GM08714 (cell line): ENCODE data around the gene EWSR1.

Experiments used
- H3K4me3 ChIP-seq: fragments of 200-500 bp; sonication (Bioruptor generic); 2 replicates; pipeline ENCODE4 v1.5.1; 2014; ENCODE audit warnings: mild to moderate bottlenecking, low read length, inconsistent platforms
- ZNF274 ChIP-seq: IDR thresholded peaks from 2 replicates; pipeline ENCODE4 v1.6.1; 2012; ENCODE audit warnings: mild to moderate bottlenecking, low read depth, low read length

Gene EWSR1

DNA sequence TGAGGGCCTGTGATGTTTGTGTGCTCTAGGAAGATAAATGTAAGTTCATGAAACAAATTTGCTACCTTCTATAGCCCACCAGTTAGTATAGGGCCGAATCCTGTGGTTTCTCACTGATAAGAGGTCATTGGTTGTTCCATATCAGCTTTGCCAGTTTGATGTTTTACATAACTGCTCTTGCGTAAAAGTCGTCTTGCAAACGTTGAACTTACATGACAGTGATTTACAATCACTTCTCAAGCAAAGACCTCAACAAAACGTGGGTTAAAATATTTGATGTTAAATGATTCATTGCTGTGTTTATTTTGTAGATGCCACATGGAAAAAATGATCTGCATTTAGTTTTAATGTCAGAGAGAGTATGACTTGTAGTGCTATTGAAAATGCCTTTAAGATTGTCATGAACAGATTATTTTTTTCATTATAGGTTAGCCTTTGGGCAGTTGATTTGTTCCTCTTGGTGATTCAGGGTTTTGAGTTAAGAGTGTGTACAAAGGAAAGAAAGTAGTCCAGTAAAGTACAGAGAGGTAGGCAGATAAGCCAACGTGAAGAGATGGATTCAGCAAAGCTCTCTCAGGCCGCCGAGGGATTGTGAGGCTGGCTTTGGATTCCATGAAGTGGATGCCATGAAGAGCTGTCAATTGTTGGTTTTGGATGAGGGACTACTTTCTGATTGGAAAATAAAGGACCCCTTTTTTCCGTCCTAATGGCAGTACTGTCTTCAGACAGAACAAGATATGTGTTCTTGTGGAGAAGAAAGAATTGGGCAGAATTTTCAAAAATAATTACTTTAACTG is 2.6 kb downstream of the EWSR1 start:
- TF ChIP-seq ZNF274: no peak
- peak overlapping the region; percentile 82 for H3K4me3 ChIP-seq

DNA sequence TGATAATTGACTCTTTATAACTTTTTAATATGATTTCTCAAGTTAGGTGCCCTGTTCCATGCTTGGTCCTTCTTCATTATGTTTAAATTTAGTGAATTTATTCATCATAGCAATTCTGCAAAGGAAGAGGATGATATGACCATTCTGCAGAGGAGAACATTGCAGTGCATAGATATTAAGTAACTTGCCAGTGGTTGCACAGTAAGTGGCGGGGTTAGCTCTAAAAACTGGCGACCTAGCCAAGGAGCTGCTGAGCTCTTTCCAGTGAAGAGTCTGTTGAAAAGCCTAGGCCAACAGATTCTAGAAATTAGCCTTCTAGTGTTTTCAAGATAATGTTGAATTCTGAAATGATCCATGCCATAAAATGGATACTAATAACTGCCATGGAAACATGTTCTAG is 4.6 kb downstream of the EWSR1 start:
- no peak for TF ChIP-seq ZNF274

DNA sequence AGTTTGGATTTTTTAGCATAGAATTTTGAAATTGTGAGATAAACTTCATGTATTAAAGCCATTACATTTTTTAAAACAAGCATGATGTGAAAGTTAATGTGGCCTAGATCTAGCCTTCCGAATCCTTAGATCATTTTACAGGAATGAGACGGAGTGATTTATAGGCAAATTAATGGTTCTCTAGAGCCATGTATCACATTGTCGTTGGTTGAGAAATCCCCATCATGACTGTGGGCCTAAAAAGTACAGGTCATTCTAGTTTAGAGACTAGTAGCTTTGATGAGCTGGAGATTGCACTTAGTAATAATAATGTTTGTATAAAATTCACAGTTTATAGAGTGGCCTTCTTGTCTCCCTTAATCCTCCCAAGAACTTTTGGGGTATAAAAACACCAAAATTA is 7.1 kb downstream of the EWSR1 start:
- no peak for TF ChIP-seq ZNF274
- no peak overlapping the region for H3K4me3 ChIP-seq

More for the DNA sequence above, 4.6 kb downstream of the EWSR1 start:
- no peak overlapping the region for H3K4me3 ChIP-seq

DNA sequence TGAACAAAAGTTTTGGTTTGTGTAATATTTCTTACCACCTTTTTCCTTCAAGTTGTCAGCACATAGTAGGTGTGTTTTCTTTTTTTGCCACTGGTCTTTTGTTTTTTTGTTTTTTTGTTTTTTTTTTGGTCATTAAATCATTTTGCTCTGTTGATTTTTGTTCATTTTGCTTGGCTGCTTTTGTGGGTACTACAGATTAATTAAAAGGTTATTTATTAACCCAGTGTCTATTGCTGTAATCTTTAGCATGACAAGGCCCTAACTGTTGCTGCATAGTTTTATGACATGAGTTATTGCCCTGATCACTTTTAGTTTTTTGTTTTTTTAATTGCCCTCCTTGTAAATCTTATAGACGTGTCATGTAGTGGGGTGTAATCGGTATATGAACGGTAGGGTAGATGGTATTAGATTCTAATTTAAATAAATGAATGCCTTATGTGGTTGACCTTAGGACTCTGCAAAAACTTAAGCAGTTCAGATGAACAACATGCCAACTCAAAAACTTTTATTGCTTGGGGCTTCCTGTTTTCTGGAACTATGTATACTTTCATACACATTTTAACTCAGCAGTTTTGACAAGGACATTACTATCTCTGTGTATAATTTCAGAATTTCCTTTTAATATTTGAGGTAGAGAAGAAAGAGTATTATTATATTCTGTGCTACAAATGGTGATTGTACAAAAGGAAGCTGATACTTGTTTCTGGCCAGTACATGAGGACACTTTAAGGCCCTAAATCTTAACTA is 7.9 kb downstream of the EWSR1 start:
- no peak overlapping the region for H3K4me3 ChIP-seq
- no peak for TF ChIP-seq ZNF274

DNA sequence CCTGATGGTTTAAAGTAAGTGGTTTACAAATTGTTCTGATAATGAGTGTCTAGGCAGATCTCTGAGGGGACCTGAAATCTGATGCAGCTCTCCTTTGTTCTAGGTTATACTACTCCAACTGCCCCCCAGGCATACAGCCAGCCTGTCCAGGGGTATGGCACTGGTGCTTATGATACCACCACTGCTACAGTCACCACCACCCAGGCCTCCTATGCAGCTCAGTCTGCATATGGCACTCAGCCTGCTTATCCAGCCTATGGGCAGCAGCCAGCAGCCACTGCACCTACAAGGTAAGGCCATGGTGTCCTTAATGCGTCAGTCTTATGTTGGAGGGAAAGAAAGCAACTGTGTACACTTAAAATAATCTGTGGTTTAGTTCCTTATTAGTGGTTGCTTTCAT is 9.9 kb downstream of the EWSR1 start:
- TF ChIP-seq ZNF274: no peak
- H3K4me3 ChIP-seq: no peak overlapping the region

DNA sequence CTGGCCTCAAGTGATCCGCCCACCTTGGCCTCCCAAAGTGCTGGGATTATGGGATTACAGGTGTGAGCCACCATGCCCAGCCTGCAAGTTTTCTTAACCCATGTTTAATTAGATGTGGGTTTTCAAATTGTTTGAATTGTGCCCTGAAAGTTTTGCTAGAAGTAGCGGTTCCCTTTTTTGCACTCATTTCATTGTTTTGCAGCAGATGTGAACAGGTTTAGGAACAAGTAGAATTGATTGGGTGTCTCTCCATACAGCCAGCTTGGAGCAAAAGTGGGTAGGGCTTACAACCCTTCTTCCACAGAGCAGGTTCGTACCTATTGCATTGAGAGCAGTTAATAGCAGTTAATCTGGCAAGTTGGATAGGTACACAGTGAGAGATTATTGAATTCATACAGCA is 16.1 kb downstream of the EWSR1 start:
- no peak overlapping the region for H3K4me3 ChIP-seq
- TF ChIP-seq ZNF274: no peak

DNA sequence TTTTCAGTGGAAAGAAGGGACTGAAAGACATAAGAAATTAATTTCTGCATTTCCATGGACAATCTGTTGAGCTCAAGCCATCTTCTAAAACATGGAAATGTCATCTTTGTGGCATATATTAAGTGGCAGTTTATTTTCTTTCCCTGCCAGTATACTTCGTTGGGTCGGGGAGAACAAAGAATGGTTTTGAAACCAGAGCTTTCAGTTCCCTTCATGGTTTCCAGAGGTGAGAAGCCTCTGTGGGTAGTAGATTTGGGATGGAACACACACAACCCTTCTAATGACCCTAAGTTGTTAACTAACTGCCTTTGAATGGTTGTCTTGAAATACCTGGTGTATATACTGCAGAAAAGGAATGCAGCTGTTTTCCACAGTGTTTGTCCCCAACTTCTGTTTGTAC is 20.8 kb downstream of the EWSR1 start:
- TF ChIP-seq ZNF274: no peak
- H3K4me3 ChIP-seq: no peak overlapping the region

DNA sequence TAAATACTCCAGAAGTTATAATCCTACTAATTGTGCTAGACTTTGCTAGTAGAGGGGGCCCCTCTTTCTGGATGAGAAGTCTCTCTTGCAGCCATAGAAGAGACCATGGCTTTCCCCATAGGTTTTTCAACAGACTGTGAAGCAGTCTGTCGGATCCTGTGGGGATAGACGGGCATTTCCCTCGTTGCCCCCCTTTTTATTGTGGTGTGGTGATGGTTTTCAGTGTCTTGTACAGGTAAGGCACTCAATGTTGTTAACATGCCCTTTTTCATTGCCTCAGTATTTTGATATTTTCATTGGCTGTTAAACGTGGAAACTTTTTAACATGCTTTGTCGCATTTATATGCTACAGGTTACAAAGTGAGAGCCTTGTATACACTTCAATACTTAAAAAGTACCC is 22.0 kb downstream of the EWSR1 start:
- no peak overlapping the region for H3K4me3 ChIP-seq
- no peak for TF ChIP-seq ZNF274

DNA sequence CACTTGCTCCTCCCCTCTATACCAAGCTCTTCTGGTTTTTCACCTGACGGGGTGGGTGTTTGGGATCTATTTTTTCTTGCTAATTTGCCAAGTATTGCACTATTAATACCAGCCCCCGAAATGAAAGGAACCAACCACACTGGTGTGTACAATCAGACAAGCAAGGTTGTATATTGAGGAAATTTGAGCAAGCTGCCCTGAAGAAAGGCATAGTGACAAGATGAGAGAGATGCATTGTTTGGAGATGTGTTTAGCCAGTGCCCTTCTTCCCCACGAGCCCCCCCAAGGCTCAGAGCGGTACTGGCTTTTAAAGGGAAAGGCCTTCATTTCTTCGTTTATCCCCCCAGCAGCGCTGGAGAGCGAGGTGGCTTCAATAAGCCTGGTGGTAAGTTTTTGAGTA is 23.1 kb downstream of the EWSR1 start:
- H3K4me3 ChIP-seq: no peak overlapping the region
- TF ChIP-seq ZNF274: no peak

DNA sequence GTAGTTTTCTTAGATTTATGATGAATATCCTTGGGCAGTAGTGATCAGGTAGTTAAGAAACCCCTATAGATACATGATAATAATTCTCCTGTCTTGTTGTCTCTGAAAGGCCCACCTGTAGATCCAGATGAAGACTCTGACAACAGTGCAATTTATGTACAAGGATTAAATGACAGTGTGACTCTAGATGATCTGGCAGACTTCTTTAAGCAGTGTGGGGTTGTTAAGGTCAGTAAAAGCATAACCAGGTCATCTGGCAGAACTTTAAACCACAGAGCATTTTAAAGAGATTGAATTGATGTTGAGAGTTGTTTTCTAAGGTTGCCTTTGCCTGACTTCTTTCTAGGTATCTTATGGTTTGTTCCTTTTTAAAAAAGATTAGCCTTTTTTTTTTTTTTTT is 24.3 kb downstream of the EWSR1 start:
- no peak overlapping the region for H3K4me3 ChIP-seq
- no peak for TF ChIP-seq ZNF274

DNA sequence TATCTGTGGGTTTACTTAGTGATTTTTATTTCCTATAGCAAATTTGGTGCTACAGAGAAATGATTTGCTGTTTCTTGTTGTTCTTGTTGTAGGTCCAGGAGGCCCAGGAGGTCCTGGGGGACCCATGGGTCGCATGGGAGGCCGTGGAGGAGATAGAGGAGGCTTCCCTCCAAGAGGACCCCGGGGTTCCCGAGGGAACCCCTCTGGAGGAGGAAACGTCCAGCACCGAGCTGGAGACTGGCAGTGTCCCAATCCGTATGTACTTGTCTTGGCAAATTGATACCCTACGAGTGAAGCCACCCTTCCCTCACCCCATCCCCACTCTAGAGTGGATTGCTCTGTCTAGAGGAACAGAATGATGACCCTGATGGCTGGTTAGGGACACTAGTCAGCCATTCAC is 30.6 kb downstream of the EWSR1 start:
- no peak overlapping the region for H3K4me3 ChIP-seq
- no peak for TF ChIP-seq ZNF274

DNA sequence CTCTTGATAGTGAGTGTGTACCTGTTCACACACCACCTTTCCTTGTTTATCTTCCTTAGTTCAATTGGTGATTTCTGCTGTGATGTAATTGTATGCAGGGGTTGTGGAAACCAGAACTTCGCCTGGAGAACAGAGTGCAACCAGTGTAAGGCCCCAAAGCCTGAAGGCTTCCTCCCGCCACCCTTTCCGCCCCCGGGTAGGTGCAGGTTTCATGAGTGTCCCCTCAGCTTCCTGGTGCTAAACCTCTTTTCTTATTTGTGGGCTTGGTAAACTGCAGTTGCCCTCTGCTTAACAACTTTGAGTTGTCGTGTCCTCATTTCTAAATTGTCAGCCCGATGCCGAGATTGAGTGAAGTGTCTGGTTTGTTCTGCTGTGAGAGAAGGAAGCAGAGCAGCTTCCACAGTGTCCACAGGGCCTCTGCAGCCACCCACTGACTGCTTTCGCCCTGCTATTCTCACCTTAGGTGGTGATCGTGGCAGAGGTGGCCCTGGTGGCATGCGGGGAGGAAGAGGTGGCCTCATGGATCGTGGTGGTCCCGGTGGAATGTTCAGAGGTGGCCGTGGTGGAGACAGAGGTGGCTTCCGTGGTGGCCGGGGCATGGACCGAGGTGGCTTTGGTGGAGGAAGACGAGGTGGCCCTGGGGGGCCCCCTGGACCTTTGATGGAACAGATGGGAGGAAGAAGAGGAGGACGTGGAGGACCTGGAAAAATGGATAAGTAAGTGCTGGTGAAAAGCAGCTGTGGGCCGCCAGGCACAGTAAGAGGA is 31.2 kb downstream of the EWSR1 start:
- no peak overlapping the region for H3K4me3 ChIP-seq
- no peak for TF ChIP-seq ZNF274

DNA sequence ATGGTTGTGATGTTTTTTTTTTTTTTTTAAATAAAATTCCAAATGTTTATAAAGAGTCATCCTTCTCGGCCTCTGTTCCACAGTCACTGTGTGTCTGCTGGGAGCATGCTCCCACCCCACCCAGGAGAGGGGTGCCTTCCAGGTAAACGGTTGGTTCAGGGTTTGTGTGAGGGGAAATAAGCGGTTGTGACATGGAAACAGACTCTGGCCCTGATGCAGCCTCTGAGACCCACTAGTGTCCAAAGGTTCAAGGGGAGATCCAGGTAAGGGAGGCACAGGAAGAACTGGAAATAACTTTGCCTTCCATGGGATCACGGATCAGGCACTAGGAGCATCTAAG is 32.4 kb downstream of the EWSR1 start:
- TF ChIP-seq ZNF274: no peak
- no peak overlapping the region for H3K4me3 ChIP-seq

DNA sequence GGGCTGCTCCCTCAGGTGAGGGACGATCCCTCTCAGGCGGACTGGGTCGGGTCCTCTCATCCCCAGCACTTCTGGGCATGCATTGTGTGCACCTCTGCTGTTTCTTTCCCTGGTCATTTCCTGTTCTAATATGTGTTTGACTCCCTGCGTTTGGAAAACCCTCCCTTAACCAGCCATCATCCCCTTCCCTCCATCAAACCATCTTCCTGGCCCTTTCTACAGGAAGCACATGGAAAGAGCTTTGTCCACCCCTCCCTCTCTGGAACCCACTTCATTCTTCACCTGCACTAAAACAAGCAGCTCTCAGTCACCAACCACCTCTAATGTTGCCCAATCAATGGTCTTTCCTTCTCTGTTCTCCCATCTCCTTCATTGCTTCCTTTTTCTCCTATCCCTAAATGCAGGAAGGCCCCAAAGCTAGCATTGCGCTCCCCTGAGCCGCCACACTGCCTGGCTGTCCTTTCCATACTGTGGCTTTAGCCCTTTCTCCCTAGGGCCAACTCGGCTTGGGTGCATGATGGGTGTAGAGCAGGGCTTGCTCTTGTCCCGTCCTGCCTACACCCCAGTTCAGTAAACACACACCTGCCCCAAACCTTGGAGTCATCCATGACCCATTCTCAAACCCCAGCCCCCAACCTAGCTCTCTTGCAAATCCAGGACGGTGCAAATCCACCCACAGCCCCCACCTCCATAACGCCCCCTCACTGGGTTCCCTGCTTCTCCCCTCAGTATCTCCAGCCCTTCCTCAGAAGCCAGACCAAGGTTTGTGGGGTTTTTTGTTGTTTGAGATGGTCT is 32.9 kb downstream of the EWSR1 start:
- no peak for TF ChIP-seq ZNF274
- H3K4me3 ChIP-seq: no peak overlapping the region
